Neural progenitor cell (in vitro differentiated cells): Measurements from ENCODE around the gene GALNT13. TPM values are rescaled to one million over a fixed set of nuclear protein-coding genes. Genes with fewer than 3 reads are reported as not detected.
A peak's percentile ranks its signal among the peaks of the same experiment; 100 is the strongest.

ENCODE experiments used
- DNase-seq: peaks from one replicate; pipeline ENCODE4 v3.0.0-alpha.2; 2016; ENCODE audit warnings: low spot score
- H2AFZ ChIP-seq: fragments of 200-600 bp; sonication (generic); replicated peaks from 2 replicates; pipeline ENCODE4 v1.6.1; 2016; ENCODE audit warnings: antibody characterized with exemption
- H3F3A ChIP-seq: fragments of 200-600 bp; sonication (generic); 2 replicates; pipeline ENCODE4 v1.6.1; 2016; ENCODE audit warnings: antibody characterized with exemption, low read depth
- H3K27ac ChIP-seq: fragments of 200-600 bp; sonication (generic); 2 replicates; pipeline ENCODE4 v1.5.1; 2016; ENCODE audit warnings: mild to moderate bottlenecking
- H3K27me3 ChIP-seq: fragments of 200-600 bp; sonication (generic); 2 replicates; pipeline ENCODE4 v1.6.1; 2016; ENCODE audit warnings: mild to moderate bottlenecking, moderate library complexity
- H3K36me3 ChIP-seq: fragments of 200-600 bp; sonication (generic); 2 replicates; pipeline ENCODE4 v1.5.1; 2016
- H3K4me1 ChIP-seq: fragments of 200-600 bp; sonication (generic); 2 replicates; pipeline ENCODE4 v1.6.1; 2016; ENCODE audit warnings: mixed run types
- H3K4me2 ChIP-seq: fragments of 200-600 bp; sonication (generic); 2 replicates; pipeline ENCODE4 v1.6.1; 2016
- H3K4me3 ChIP-seq: fragments of 200-600 bp; sonication (generic); 2 replicates; pipeline ENCODE4 v1.5.1; 2016
- H3K79me2 ChIP-seq: fragments of 200-600 bp; sonication (generic); 2 replicates; pipeline ENCODE4 v1.6.1; 2016; ENCODE audit warnings: low read depth
- H3K9ac ChIP-seq: fragments of 200-600 bp; sonication (generic); 2 replicates; pipeline ENCODE4 v1.6.1; 2016
- H3K9me3 ChIP-seq: fragments of 200-600 bp; sonication (generic); 2 replicates; pipeline ENCODE4 v1.5.1; 2016; ENCODE audit warnings: low read depth
- H4K20me1 ChIP-seq: fragments of 200-600 bp; sonication (generic); 2 replicates; pipeline ENCODE4 v1.6.1; 2016; ENCODE audit warnings: low read depth
- H3K27ac Mint-ChIP-seq: 3 replicates; pipeline ENCODE4 v1.8.0; 2021; ENCODE audit warnings: mixed read lengths
- H3K27me3 Mint-ChIP-seq: 2 replicates; pipeline ENCODE4 v1.8.0; 2022; ENCODE audit warnings: low read depth, mild to moderate bottlenecking, inconsistent platforms, moderate library complexity, mixed read lengths; ENCODE audit not compliant: insufficient read depth
- H3K36me3 Mint-ChIP-seq: 3 replicates; pipeline ENCODE4 v1.8.0; 2021; ENCODE audit warnings: mixed read lengths
- H3K4me1 Mint-ChIP-seq: 3 replicates; pipeline ENCODE4 v1.8.0; 2021; ENCODE audit warnings: mixed read lengths
- H3K4me3 Mint-ChIP-seq: 3 replicates; pipeline ENCODE4 v1.8.0; 2021; ENCODE audit warnings: mild to moderate bottlenecking, moderate library complexity, mixed read lengths
- H3K9me3 Mint-ChIP-seq: 3 replicates; pipeline ENCODE4 v1.8.0; 2020; ENCODE audit warnings: mixed read lengths
- CTCF ChIP-seq: fragments of 200-600 bp; sonication (generic); IDR thresholded peaks from 2 replicates; pipeline ENCODE4 v1.5.1; 2017; ENCODE audit warnings: antibody characterized with exemption, mild to moderate bottlenecking
- EZH2 ChIP-seq: fragments of 200-600 bp; sonication (generic); IDR thresholded peaks from 2 replicates; pipeline ENCODE4 v1.6.1; 2017; ENCODE audit warnings: antibody characterized with exemption, mild to moderate bottlenecking, moderate library complexity
- EZH2phosphoT487 ChIP-seq: fragments of 200-600 bp; sonication (generic); IDR thresholded peaks from 2 replicates; pipeline ENCODE4 v1.6.1; 2017; ENCODE audit warnings: antibody characterized with exemption
- total RNA-seq: library from RNA; depleted of rRNA; stranded (reverse); fragments of >200 nt; gene quantifications from 2 replicates; pipeline ENCODE4 v1.2.3, GENCODE V29; 2015; ENCODE audit warnings: low replicate concordance

GALNT13 gene
- total RNA-seq, 1 donor from 2014 or later = 5.9 TPM

- H3K27me3 ChIP-seq = no peaks in the 10 kb centered on the region
- no peaks in the 10 kb centered on the region for H3F3A ChIP-seq
- no peaks in the 10 kb centered on the region for H3K79me2 ChIP-seq
- H3K36me3 Mint-ChIP-seq = no peaks in the 10 kb centered on the region
- H3K27me3 Mint-ChIP-seq = no peaks in the 10 kb centered on the region
- H4K20me1 ChIP-seq = no peaks in the 10 kb centered on the region
- no peak overlapping the region for H3K27ac Mint-ChIP-seq
- no peaks in the 10 kb centered on the region for H3K4me1 Mint-ChIP-seq
- no peak overlapping the region for H3K9ac ChIP-seq
- TF ChIP-seq EZH2phosphoT487 (no peak), EZH2 (no peak), CTCF (no peak)
- no peaks in the 10 kb centered on the region for H3K4me1 ChIP-seq
- H2AFZ ChIP-seq = no peak overlapping the region
- H3K4me2 ChIP-seq = no peak overlapping the region
- no peaks in the 10 kb centered on the region for H3K9me3 ChIP-seq
- no peak overlapping the region for H3K27ac ChIP-seq
- no peaks in the 10 kb centered on the region for H3K9me3 Mint-ChIP-seq
- no peak overlapping the region for H3K4me3 Mint-ChIP-seq
- no peaks in the 10 kb centered on the region for H3K36me3 ChIP-seq
- H3K4me3 ChIP-seq = no peak overlapping the region
- DNase-seq = no peak
Measured at GRCh38 chr2:154173919-154174318, 302.2 kb downstream of the GALNT13 start.

DNA sequence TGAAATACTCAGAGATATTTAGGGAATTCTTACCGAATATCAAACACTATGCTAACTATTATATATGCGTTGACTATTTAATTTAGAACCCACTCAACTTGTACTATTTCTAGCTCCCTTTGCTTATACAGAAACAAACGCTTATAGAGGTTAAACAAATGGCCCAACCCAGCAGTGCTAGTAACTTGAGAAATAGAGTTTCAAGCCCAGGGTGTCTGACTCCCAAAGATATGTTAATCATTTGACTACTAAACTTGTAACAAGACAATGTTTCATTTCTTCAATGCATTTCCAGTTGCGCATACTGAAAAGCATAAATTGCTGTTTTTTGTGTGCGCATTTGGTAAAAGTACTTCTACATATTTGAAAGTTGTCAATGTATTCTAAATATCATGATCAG is 310.3 kb downstream of the GALNT13 start:
- Mint-ChIP-seq H3K4me3 (no peak overlapping the region), H3K36me3 (no peaks in the 10 kb centered on the region), H3K27me3 (no peaks in the 10 kb centered on the region), H3K27ac (no peak overlapping the region), H3K4me1 (no peaks in the 10 kb centered on the region), H3K9me3 (peaks cover 13% of the 10 kb centered on the region)
- peaks cover 3% of the 10 kb centered on the region for H3K9me3 ChIP-seq
- H3K4me3 ChIP-seq = no peak overlapping the region
- TF ChIP-seq EZH2 (no peak), CTCF (no peak), EZH2phosphoT487 (no peak)
- H3K9ac ChIP-seq = no peak overlapping the region
- no peaks in the 10 kb centered on the region for H3K4me1 ChIP-seq
- no peaks in the 10 kb centered on the region for H4K20me1 ChIP-seq
- H2AFZ ChIP-seq = no peak overlapping the region
- H3K27ac ChIP-seq = no peak overlapping the region
- no peaks in the 10 kb centered on the region for H3F3A ChIP-seq
- no peak overlapping the region for H3K4me2 ChIP-seq
- no peaks in the 10 kb centered on the region for H3K27me3 ChIP-seq
- H3K79me2 ChIP-seq = no peaks in the 10 kb centered on the region
- no peak for DNase-seq
- H3K36me3 ChIP-seq = no peaks in the 10 kb centered on the region

DNA sequence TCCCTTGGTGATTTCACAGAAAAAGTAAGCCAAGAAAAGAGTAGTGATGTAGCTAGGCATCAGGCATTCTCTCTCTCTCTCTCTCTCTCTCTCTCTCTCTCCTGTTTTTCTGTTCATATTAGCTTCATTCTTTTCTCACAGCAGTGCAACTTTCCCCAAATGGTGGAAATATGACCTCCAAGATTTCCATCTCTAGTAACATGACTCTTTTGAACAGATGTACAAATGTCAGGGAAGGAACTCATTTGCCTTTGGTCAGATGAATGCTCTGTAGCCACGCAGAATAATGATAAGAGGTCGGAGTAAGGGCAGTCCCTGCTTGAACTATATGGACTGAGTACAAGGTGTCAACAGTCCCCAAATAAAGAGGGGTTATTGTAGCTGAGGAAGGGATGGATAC is 316.2 kb downstream of the GALNT13 start:
- Histone ChIP-seq H3K27ac (no peak overlapping the region), H3K4me2 (no peak overlapping the region), H2AFZ (no peak overlapping the region), H3K4me3 (no peak overlapping the region), H3K9me3 (peaks cover 3% of the 10 kb centered on the region), H4K20me1 (no peaks in the 10 kb centered on the region), H3K27me3 (no peaks in the 10 kb centered on the region), H3K36me3 (no peaks in the 10 kb centered on the region), H3F3A (no peaks in the 10 kb centered on the region), H3K79me2 (no peaks in the 10 kb centered on the region), H3K4me1 (peaks cover 10% of the 10 kb centered on the region), H3K9ac (no peak overlapping the region)
- H3K9me3 Mint-ChIP-seq = peaks cover 13% of the 10 kb centered on the region
- no peak overlapping the region for H3K4me3 Mint-ChIP-seq
- TF ChIP-seq CTCF (no peak), EZH2phosphoT487 (no peak), EZH2 (no peak)
- no peak for DNase-seq
- H3K27ac Mint-ChIP-seq = no peak overlapping the region
- H3K36me3 Mint-ChIP-seq = no peaks in the 10 kb centered on the region
- H3K27me3 Mint-ChIP-seq = peaks cover 5% of the 10 kb centered on the region
- H3K4me1 Mint-ChIP-seq = peaks cover 12% of the 10 kb centered on the region

- H3K27ac Mint-ChIP-seq = no peak overlapping the region
- peaks cover 9% of the 10 kb centered on the region for H3K9me3 Mint-ChIP-seq
- H3K4me1 Mint-ChIP-seq = peaks cover 12% of the 10 kb centered on the region
- Histone ChIP-seq H3K9ac (no peak overlapping the region), H3K4me1 (peaks cover 10% of the 10 kb centered on the region), H3K36me3 (no peaks in the 10 kb centered on the region), H4K20me1 (no peaks in the 10 kb centered on the region), H3K27ac (no peak overlapping the region), H3K27me3 (no peaks in the 10 kb centered on the region), H3F3A (no peaks in the 10 kb centered on the region), H3K79me2 (no peaks in the 10 kb centered on the region), H3K4me2 (peak overlapping the region; percentile 29), H2AFZ (no peak overlapping the region), H3K9me3 (peaks cover 3% of the 10 kb centered on the region), H3K4me3 (no peak overlapping the region)
- TF ChIP-seq EZH2 (no peak), EZH2phosphoT487 (no peak), CTCF (no peak)
- H3K4me3 Mint-ChIP-seq = no peak overlapping the region
- H3K36me3 Mint-ChIP-seq = no peaks in the 10 kb centered on the region
- peaks cover 5% of the 10 kb centered on the region for H3K27me3 Mint-ChIP-seq
- peak; percentile 44 for DNase-seq
Measured at GRCh38 chr2:154189953-154190352, 318.2 kb downstream of the GALNT13 start.
